GM18873 (cell line): ENCODE results near the gene MSANTD1.

ENCODE experiments used
- ATAC-seq: cut with Tn5 transposase; IDR thresholded peaks from one replicate; pipeline ENCODE4 v1.9.1; 2021; ENCODE audit warnings: mild to moderate bottlenecking, moderate library complexity, moderate number of reproducible peaks; ENCODE audit not compliant: unreplicated experiment, low FRiP score

Gene MSANTD1

DNA sequence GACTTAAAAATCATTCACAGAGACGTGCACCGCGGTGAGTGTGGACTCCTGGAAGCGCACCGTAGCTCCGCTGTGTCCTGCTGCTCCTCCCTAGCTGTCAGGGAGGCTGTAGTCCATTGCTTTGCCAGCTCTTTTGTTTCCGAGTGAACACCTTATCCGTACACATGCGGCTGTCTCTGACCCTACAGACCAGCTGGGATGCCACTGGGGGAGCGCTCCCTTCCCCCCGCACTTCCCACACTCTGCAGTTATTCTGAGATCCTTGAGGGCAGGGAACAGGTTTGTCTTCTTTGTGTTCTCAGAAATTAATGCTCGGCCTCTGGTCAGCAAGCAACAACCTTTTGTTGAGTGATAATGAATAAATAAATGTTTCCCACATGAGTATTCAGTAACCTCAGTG is 33.7 kb upstream of the MSANTD1 start:
- no peak for ATAC-seq

- no peak for ATAC-seq
These were observed 33.2 kb upstream of the MSANTD1 start for GRCh38 chr4:3215733-3216132.

DNA sequence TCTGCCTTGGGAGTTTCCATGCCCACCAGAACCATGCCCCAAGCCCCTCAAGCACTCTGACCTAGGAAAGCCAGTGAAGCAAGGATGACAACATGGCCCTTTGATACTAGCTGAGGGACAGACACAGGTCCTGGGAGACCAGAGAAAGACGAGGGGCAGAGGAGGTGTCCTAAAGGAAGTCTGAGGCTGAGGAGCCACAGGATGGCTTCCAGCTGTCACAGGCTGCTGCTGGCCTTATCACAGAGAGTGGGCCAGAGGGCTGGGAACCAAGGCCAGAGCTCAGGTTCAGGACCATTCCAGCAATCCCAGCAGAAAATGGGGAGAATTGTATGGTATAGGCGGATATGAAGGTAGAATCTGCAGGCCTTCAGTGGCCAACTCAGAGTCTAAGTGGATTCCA is 31.7 kb upstream of the MSANTD1 start:
- ATAC-seq = no peak

GRCh38 chr4:3217771-3218170 is 31.2 kb upstream of the MSANTD1 start:
- no peak for ATAC-seq

DNA sequence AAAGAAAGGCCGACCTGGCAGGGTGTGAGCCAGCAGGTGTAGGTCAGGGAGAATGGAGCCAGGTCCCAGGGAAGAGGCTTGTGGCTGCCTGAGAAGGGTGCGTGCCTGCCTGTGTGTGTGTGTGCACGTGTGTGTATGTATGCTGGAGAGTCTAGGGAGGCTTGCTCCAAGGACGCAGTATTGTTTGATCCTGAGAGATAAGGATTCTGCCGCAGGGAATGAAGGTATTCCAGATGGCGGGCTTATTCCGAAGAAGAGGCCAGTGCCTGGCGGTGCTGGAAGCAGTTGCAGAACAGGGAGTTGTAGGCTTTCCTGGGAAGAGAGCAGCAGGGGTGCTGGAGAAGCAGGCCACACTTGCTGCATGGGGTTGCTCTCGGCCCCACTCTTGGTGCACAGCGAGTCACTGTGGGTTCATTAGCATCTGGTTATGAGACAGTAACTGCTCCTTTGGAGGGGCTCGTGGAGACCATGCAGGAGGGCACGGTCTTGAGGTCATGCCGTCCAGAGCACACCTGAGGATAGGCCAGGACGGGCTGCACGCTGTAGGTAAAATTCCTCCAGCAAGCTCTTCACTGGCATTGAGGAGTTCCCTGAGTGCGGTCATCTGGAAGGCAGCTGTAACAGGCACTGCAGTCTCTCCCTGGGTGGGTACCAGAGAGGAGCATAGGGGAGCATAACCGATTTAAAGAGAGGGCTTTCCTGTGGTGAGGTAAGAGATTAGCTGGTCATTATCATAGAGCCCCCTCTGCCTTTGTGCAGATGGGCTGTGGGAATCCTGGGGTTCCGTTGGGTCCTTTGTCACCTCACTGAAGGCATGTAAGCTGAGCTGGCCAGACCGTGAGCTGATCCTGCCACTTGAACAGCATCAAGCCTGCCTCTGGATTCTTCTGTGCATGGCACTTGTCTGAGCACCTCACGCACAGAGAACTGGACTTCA is 29.9 kb upstream of the MSANTD1 start:
- no peak for ATAC-seq

GRCh38 chr4:3219761-3220475 is 29.0 kb upstream of the MSANTD1 start:
- no peak for ATAC-seq

- no peak for ATAC-seq
These were observed 28.3 kb upstream of the MSANTD1 start for GRCh38 chr4:3220476-3221183.

DNA sequence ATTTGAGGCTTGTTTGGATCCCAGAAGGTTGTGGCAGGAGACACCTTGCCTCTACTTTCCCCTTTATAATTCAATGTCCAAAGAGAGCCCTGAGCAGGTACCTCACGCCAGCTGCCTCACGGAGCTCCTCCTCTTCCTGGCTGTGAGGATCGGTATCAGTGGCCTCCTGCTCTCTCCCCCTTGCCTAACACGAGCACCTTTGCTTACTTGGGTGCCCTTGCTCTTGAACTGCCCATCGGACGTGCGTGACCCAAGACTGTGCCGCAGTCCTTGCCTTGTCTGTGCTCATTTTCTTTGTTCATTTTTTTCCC is 27.8 kb upstream of the MSANTD1 start:
- no peak for ATAC-seq

- ATAC-seq = no peak
These were observed 27.0 kb upstream of the MSANTD1 start for GRCh38 chr4:3221996-3222395.

- ATAC-seq = no peak
These were observed 25.6 kb upstream of the MSANTD1 start for GRCh38 chr4:3223346-3223745.

DNA sequence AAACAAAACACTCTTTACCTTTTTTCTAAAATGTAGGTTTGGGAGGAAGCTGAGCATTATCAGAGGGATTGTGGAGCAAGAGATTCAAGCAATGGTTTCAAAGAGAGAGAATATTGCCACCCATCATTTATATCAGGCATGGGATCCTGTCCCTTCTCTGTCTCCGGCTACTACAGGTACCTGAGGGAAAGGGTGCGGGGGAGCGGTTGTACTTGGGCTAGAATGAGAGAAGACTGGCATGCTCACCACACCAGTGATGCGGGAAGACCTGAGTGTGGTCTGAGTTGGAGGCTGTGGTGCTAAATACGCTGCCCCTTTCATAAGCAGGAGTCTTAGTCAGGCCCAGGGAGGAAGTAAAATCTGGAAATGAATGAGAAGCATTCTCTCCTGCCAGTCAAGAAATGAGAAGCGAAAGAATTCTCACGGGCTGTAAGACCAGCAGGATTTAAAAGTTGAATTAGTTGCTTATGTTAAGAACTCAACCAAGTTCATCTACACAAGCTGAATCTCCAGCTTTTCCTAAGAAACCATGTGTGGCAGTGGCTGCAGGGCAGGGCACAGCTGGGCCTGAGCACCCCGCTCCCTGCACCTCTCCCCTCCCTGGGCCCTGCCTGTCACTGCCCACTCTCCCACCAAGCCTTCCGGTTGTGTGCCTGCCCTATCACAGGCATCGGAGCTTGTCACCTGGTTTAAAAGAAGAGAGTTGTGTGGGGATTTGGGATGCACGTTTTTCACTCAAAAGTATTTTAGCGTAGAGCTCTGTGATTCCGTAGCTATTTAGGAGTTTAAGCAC is 24.8 kb upstream of the MSANTD1 start:
- ATAC-seq = no peak

- no peak for ATAC-seq
These were observed 23.7 kb upstream of the MSANTD1 start for GRCh38 chr4:3225071-3225850.

DNA sequence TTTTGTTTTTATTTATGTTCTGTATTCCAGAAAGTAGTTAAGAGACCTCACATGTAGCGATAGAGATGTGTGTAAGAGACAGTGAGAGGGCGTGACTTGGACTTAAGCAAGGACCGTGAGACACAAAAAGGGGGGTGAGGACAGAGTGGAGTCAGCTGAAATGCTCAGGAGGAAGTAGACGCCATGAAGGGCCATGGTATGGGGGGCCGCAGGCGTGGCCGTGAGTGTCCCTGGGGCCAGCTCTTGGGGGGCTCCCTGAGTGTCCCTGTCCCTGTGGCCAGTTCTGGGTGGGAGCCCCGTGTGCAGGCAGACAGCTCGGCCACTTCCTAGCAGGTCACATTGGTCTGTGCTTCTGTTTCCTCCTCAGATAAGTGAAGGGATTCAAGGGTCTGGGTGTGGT is 23.0 kb upstream of the MSANTD1 start:
- ATAC-seq = no peak

GRCh38 chr4:3226467-3226866 is 22.5 kb upstream of the MSANTD1 start:
- ATAC-seq = no peak

- no peak for ATAC-seq
These were observed 22.0 kb upstream of the MSANTD1 start for GRCh38 chr4:3226944-3227343.

GRCh38 chr4:3227878-3228675 is 20.9 kb upstream of the MSANTD1 start:
- no peak for ATAC-seq

DNA sequence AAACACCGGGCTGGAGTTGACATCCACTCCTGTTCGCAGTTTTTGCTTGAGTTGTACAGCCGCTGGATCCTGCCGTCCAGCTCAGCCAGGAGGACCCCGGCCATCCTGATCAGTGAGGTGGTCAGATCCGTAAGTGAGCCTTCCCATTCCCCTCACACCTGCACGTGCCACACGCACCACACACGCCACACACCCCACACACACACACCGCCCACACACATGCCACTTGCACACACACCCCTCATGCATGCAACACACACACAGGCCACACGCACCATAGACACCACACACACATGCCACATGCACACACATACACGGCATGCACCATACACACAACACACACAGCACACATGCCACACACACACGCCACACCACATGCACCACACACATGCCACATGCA is 20.1 kb upstream of the MSANTD1 start:
- no peak for ATAC-seq

DNA sequence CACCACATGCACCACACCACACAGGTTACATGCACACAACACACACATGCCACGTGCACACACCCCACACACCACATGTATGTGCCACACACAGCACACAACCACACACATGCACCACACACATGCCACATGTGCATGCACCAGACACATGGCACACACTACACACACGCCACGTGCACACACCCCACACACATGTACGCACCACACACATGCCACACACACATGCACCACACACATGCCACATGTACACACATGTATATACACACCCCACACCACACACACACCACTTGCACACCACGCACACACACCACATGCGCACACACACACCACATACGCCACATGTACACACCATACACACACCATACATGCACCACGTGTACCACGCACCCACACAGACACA is 19.6 kb upstream of the MSANTD1 start:
- ATAC-seq = no peak

GRCh38 chr4:3229964-3230363 is 19.0 kb upstream of the MSANTD1 start:
- no peak for ATAC-seq
